ENCODE data around the gene SGK1.
"Not testable (repeated sequence)": the region's sequence is repeated elsewhere in the genome, so short reads cannot be mapped to it uniquely, and the experiment has no call there.

The SGK1 gene

DNA sequence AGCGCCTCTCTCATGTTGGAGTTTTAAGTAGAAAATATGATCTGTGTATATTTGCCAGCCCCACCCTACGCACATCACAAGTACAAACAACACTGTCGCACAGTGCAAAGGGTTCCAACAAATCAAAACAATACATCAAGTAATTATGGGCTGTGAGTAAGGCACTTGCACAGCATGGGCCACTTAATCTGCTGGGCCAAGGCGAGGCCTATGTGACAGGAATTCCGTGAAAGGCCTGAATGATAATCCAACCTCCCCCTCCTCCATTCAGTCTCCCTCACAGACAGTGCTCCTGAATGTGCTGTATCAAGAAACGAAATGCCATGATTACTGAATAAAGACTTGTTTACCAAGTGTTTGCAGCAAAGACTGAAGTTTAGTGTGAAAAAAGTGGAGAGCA lies 135.4 kb downstream of the SGK1 start:
- FAIRE-seq: no peak

DNA sequence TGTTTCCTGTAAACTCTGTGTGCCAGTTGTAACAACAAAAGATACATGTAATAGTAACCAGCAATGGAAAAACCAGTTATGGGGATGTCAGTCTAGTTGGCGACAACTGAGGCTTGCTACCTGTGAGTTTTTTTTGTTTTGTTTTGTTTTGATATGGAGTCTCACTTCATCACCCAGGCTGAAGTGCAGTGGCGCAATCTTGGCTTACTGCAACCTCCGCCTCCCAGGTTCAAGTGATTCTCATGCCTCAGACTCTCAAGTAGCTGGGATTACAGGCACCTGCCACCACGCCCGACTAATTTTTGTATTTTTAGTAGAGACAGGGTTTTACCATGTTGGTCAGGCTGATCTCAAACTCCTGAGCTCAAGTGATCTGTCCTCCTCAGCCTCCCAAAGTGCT lies 136.2 kb downstream of the SGK1 start:
- not testable (repeated sequence) for FAIRE-seq

DNA sequence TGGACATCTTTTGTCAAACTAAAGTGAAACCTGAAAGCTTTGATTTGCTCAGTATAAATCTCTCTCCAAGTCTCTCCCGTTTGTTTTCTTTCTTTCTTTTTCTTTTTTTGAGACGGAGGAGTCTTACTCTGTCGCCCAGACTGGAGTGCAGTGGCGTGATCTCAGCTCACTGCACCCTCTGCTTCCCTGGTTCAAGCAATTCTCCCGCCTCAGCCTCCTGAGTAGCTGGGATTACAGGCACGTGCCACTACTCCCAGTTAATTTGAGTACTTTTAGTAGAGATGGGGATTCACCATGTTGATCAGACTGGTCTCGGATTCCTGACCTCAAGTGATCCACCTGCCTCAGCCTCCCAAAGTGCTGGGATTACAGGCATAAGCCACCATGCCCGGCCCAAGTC lies 136.7 kb downstream of the SGK1 start:
- not testable (repeated sequence) for FAIRE-seq

DNA sequence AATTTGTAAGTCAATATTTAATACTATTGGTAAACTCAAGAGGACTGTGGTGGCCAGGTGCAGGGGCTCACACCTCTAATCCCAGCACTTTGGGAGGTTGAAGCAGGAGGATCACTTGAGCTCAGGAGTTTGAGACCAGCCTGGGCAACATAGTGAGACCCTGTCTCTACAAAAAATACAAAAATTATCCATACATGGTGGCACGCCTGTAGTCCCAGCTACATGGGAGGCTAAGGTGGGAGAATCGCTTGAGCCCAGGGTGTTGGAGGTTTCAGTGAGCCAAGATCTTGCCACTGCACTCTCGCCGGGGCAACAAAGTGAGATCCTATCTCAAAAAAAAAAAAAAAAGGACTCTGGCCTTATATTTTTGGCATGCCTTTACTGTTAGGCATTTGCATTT lies 137.4 kb downstream of the SGK1 start:
- FAIRE-seq: not testable (repeated sequence)

DNA sequence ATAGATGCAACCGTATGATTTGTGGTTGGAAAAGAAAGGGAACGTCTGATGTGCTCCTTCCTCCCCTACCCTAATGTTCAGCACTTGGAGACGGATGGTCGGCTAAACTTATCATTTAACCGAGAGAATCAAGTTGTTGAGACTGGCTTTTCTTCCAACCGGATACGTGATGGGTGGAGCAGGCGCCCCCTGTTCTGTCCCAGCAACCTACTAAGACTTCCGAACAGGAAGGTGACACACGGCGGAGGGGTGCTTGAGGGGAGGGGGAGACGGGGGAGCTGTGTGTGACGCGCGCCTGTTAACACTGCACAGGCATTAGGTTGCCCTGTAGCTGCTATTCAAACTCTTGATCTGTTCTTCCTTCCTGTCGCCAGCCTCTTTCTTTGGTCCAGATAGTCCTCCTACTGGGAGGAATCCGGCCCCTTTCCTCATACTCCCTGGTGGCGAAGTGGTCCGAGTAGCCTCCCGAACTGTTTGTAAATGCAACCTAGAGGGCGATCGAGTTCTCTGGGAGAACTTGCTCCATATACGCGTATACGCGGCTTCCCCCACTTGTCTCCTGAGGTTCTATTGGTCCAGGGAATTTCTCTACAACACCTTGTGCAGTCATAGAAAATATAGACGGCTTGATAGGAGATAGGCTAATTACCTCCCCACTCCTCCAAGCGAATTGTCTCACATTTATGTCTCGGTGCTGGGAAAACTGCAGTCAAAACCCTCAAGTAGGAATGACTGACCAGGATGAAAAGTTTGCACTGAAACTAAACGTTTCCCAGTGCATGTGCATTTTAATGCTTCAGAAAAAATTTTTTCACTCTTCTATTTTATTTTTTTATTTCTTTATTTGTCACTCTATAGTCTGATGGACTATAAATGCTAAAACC lies 139.5 kb downstream of the SGK1 start:
- FAIRE-seq: no peak

DNA sequence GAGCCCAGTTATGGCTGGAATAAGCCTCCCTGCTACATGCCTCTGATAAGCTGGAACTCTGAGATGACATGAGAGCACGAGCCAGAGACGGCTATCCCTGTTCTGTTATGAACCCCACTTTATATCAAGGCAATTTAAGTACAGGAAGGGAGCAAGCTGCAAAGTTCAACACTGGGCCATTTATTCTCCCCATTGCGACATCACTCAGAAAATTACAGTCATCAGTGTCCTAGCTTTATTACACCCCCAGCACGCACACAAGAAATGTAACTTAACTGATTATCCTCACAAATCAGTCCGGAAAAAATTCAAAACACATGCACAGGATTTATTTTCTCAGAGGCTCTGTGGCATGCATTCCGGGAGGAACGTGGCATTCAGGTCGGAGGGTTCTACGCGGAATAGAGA lies 140.2 kb downstream of the SGK1 start:
- FAIRE-seq: no peak

DNA sequence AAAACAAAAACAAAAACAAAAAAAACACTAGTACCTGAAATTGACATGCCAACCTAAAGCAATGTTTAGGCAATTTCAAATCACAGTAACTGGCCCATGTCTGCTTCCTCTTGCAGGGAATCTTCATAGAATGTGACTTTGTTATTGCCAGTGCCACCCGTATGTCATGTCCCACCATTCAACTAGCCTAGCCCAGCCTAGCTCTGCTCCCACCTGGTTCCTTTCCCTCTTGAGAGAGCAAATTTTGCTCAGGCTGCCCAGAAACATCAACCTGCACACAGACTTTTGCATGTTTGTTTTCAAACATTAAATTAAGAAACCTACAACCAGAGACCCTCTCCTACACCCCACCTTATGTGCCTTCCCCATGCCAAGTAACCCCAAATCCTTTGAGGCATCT lies 140.7 kb downstream of the SGK1 start:
- FAIRE-seq: no peak

DNA sequence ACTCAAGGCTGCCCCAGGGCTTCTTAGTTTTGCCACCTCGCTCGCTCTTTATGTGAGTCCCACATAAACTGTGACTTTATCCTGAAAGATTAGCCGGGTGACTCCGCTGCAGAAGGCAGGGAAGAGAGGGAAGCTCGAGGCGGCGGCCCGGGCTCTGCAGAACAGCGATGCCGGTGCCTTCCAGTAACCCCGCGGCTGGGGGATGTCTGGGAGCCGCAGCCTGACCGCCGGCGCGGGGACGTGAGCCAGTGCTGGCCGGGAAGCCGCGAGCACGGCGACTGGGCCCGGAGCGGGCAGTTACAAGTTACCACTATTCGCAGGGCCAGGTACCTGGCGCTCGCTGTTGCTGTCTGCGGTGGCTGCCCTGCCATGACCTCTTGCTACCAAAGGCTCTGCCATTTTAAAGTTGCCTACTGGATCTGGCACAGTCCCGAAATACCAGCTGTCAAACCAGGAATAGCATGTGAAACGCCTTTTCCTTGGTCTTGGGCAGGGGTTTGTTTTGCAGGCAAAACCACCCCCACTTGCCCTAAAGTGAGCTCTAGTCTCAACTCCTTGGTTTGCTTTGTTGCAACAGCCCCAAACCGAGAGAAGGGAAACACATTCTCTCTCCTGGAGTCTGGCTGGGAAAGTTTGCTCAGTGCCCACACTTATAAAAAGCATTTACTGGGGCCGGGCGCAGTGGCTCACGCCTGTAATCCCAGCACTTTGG lies 141.5 kb downstream of the SGK1 start:
- no peak for FAIRE-seq

DNA sequence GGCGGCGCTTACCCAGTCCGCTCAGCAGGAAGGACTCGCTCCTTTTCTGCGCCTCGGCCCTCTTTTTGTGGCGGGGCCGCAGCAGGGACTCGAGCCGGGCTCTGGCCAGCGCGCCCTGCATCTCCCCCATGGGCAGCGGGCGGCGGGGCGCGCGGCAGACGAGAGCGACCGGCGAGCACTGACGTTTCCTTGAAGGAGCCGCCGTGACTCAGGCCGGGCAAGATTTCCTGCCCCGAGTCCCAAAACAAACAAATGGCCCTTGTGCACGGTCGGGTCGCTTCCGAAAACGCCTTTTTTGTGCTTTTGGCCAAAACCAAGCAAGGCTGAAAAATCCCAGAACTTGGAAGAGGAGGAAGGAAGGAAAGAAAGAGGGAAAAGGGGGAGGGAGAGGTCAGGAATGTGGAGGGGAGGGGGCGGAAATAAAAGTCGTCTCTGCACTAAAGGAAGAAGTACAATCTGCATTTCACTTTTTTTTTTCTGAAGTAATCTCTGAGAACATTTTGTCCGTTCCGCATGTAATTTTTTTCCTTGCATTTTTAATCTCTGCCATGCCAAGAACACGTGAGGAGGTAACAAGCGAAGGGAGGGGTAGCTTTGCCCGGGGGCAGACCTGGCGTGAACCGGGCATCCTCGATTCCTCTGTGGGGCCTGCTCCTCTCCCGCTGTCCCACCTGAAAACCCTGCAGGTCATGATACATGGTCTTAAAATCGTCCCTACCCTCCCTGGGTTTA lies 142.2 kb downstream of the SGK1 start:
- FAIRE-seq: no peak

DNA sequence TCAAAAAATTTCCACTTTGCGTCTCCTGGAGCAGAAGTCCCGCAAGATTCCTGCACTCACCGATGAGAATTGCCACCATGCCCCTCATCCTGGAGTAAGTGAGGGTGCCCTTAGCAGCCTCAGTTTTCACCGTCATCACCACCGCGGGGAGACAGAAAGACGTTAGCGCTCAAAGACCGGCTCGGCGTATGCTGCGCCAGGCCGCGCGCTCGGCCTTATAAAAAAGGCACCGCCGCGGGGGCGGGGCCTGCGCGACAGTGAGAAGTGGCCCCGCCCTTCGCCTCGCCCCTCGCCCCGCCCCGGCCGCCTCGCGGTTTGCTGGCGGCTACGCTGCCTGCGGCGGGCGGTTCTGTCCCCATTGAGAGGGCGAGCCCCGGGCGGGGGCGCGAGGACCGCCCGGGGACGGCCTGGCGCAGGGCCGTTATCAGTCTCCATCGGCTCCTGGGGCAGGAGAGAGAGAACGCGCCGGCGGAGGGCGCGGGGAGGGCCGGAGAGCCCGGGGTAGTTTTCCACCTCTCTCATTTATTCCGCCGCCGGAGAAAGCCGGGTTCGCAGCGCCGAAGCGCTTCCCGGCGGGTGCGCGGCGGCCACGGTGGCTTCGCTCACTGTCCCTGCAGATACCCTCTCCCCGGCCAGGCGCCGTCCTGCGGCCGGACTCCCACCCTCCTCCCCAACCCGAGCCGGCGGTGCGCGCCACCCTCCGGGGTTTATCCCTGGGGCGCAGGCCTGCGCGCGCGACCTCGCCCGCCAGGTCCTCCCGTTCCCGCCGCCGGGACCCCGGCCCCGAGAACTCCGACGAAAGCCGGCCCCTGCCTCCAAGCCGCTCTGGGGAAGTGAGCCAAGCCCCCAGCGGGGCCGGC lies 143.0 kb downstream of the SGK1 start:
- FAIRE-seq: no peak

DNA sequence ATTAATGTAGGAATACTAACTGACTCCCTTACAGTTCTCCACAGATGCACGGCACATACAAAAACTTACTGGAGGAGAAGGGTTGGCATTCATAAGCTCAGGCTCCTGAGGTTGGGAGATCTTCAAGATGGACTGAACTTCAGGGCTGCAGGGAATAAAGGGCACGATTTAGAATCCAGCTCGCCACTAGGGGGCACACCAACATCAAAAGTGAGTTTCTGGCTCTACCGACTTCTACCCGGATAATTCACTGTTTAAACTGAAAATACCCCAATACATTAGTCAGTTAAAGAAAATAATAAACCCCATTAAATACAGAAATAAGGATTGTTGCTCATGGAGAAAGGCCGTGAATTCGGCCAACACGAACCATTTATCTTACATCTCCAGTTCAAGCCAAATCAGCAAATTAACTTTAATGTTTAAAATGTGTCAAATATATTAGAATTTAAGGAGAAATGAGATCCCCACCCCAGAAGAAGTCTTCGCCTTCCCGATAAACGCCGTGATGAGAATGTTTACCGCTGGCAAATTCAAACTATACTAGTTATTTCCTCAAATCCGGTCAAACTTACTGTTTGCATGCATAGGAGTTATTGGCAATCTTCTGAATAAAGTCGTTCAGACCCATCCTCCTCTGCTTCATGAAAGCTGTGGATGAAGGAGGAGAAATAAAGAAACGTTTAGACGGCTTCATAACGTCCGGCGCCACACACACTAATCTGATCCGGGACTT lies 143.8 kb downstream of the SGK1 start:
- peak; percentile 90 for FAIRE-seq

DNA sequence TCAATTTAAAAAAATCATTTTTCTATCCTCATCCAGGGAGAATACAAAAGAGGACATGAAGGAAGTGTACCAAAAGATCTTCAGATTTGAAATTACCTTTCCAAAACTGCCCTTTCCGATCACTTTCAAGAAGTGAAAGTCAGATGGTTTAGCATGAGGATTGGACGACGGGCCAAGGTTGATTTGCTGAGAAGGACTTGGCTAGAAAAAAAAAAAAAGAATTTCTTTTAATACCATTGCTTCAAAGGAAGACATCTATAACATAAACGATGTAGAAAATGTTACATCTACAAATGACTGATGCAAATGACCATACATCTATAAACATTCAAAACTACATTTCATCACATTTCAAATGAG lies 144.6 kb downstream of the SGK1 start:
- no peak for FAIRE-seq

DNA sequence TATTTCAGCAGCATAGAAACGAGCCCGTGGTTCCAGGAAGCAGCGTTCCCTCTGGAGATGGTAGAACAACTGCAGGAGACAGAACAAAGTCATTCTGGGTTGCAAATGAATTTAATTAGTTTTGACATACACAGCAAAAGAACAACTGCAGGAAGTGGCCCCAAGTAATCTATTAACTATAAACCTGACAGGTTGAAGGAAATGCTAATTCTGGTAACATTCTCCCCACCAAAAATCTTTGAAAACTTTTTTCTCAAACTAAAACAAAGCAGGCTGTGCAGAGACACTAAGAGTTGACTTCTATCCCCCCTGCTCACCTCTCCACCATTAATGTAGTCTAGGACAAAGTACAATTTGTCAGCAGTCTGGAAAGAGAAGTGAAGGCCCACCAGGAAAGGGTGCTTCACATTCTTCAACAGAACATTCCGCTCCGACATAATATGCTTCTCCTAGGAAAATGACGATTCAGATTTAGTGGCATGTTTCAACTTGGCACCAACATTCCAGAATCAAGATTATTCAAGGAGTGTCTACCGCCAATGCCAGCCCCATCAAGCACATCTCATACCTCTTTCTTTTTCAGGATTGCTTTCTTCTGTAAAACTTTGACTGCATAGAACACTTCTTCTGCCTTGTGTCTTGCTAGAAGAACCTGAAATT lies 145.1 kb downstream of the SGK1 start:
- FAIRE-seq: no peak

DNA sequence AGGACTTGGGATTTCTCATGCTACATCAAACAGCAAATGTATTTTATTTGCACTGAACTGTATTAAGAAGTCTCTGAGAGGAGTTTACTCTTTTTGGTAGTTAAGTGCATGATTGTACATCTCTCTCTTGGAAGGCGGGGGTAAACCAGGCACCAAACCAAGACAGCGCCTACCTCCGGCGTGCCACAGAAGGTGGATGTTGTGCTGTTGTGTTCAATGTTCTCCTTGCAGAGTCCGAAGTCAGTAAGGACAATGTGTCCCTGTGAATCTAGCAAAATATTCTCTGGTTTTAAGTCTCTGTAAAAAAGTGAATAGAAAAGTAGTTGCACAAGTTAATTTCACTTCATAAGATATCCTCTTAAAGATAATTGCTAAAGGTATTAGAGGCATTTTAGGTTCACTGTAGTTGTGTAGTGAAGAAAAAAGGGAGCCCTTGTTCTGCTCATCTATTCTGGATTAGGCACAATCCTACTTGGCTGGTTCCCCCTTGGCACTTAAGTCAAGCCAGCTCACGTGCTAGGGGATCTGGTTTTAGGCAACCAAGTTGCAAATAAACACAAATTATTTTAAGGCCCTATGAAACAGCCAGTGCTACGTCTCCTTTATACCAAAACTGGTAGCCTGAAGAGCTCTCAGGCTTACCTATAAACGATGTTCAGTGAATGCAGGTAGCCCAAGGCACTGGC lies 145.7 kb downstream of the SGK1 start:
- no peak for FAIRE-seq

DNA sequence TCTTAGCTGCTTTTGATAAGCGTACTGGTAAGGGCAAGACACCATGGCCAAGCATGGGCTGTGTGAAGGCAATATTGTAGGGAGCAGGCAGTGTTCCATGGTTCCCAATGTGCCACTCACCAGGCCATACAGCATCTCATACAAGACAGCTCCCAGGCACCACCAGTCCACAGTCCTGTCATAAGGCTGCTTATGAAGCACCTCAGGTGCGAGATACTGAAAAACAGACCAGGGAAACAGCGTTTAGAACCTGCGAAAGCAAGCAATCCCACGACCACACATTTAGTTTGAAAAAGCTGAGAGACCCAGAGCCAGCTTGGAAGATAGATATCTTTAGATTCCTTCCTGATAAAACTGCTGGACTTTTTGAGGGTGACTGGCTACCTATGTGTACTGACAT lies 146.4 kb downstream of the SGK1 start:
- FAIRE-seq: no peak

DNA sequence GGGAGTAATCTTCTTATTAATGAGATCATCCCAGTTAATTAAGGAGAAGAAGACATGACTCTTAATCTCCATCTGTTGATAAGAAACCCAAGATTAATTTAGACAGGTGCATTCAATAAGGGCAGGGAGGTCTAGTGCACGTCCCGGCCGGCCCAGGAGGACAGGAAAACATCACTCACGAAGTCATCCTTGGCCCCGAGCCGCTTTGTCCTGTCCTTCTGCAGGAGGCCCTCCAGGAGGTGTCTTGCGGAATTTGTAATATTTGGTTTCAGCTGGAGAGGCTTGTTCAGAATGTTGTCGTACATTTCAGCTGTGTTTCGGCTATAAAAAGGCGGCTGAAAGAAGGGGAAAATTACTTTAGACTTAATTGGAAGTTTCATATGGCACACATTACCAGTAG lies 147.1 kb downstream of the SGK1 start:
- FAIRE-seq: no peak

DNA sequence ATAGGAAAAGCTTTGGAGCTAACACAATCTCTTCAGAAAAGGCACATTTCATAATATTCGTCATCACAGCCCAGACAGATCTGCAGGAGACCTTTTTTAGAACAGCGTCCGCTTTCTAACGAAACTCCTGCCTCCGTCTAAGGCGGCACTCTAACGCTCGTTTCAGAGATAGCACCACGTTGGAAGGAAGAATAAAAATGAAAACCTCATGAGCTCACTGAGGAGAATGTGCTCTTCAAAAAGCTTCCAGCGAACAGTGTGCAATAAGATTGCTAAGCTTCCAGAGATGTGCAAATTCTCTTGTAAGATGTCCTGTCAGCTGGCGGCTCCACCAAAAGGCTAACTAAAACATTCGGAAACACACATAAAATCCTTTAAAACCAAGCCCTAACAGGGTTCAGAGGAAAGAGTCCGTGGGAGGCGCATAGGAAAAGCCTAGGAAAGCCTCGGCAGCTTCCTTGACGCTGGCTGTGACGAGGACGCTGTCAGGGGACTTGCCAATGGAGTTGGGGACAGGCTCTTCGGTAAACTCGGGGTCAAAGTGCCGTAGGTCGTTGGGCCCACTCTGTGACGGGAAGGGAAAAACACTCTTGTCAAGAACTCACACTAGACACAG lies 147.9 kb downstream of the SGK1 start:
- no peak for FAIRE-seq

DNA sequence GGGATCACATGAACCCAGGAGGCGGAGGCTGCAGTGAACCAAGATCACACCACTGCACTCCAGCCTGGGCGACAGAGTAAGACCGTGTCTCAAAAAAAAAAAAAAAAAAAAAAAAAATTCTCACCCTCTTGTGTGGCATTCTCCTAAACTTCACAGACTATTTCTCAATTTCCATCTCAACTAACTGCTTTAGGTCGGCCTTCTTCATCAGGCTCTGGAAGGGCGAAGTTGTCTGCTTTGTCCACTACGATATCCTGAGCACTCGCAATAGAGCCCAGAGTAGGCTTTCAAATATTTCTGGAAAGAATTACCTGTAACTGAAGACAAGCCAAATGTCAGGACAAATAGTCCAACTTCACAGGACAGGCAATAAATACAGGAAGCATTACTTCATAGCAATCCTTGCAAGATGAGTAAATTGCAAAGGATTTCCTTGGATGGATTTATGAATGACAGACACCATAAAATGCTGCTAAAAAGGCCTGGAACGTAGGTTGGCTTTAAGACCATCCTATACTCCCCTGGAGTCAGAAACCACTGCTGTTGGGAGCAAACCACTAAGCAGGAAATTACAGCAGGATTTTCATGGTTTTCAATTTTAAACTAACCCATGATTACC lies 149.2 kb downstream of the SGK1 start:
- no peak for FAIRE-seq

DNA sequence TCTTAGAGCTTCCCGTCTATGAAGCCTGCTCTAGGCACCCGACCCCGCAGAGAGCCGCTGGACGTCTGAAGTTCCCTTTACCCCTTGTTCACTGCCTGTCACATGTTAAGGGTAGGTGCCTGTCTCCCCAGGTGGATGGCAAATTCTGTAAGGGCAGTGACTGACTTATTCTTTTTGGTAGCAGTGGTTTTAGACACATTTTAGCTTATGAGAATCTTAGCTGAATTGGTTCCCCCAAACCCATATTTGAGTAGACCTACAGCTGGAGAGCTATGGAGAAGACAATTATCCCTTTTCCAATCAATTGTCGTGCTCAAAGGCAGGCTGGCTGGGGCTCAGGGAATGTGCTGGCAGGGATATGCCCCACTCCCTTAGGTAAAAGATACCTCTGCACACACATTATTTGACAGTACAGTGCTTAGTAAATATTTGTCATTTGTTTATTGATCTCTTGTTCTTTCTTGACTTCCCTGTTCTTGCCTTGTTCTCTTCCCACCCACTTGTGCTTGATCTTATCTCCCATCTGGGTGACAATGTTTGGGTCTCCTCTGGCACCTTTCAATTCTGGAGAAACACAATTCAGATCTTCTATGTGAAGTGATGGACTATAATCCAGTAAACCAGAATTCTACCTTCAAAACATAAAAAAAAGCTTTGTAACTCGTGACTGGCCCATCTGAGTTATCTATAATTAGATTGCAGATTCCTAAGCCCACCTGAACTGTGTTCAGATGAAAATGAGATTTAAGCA lies 151.2 kb downstream of the SGK1 start:
- FAIRE-seq: no peak
